Measurements from ENCODE around the gene GGA1. TPM values are rescaled to one million over a fixed set of nuclear protein-coding genes. Genes with fewer than 3 reads are reported as not detected.

The GGA1 gene
- total and polyA plus RNA-seq, 2 of the 4 experiments (the other 2 are of a cell fraction), result 17.2 to 48.5 TPM

DNA sequence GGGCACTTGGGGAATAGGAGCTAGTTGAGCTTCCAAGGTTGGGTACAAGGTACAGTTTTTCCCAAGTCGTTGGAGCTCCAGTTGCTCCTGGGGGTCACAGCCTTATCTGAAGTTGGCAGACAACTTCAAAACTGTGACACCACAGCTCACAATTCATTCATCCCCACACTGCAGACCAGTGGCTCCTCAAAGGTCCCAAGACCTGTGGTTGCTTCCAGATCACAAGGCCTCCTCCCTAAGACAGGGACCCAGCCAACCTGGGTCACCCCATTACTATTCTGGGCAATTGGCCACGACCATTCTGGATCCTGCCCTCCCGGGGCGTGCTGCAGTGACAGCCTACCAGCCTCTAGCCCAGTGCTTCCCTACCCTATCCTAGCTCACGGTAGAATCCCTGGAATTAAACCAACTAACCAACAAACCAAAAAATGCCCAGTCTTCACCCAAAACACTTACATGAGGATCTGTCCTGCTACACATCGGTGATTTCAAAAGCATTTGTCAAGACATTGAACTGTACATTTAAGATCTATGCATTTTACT lies 49.0 kb downstream of the GGA1 start (continued):
- TF ChIP-seq BHLHE40 (IDR thresholded peaks at IDR 0.05; ENCODE audit: low read depth, low read length), result no peak

DNA sequence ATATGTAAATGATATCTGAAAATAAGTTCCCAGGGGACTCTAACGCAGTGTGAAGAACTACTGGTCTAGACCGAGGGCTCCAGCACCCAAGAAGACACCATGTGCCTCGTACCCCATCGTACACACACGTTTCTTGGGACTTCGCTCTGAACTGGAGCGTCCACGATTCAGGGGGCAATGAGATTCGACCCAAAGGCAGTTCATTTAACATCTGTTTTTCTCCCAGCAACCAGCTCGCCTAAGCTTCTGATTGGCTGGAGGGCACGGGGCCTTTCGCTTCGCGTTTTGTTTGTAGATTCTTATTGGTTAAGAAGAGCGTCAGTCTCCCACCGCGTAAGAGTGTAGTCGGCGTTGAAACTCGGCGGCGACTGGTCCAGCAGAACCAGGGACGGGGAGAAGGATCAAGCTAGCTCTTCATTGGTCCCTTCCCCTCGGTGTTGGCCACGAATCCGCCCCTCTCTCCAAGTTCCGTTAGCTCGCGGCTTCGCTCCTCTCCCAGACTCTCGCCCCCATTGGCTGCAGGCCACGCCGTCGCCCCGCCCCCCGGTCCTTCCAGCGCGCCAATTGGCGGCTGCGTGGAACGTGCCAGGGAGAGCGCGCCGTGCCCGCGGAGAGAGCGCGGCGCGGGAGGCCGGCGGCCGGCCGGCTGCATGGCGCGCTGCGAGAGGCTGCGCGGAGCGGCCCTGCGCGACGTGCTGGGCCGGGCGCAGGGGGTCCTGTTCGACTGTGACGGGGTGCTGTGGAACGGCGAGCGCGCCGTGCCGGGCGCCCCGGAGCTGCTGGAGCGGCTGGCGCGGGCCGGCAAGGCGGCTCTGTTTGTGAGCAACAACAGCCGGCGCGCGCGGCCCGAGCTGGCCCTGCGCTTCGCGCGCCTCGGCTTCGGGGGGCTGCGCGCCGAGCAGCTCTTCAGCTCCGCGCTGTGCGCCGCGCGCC lies 49.8 kb downstream of the GGA1 start, which contains the start of gene PDXP:
TSS of gene PDXP (plus strand) at position 591 of the 933 bp plus-strand sequence. CDS start at position 651, 60 bp downstream.
- H4K91ac ChIP-seq (ENCODE audit: insufficient read depth, low read depth, low read length), result peak within 1 kb of the TSS; percentile 83
- no peak within 1 kb of the TSS; the same call in 1 of the 2 replicates for H2BK120ac ChIP-seq (ENCODE audit: low read depth, low read length)
- peak within 1 kb of the TSS; percentile 74 for H3K4ac ChIP-seq (ENCODE audit: low read depth, low read length)
- intact Hi-C loops (cut with micrococcal nuclease), result no loop called here
- H3K4me2 ChIP-seq (ENCODE audit: low read depth, low read length), result peak within 1 kb of the TSS; percentile 96
- H4K5ac ChIP-seq (ENCODE audit: low read depth, low read length), result peak within 1 kb of the TSS; percentile 91
- H4K20me1 ChIP-seq (ENCODE audit: insufficient read depth, low read length), result peaks cover 28% of the 10 kb centered on the region
- peaks cover 22% of the 10 kb centered on the region for H3K4me1 ChIP-seq (ENCODE audit: control insufficient read depth, insufficient read depth, low read length)
- H3K27me3 ChIP-seq (ENCODE audit: control insufficient read depth, insufficient read depth, low read length), result no peaks in the 10 kb centered on the region
- peak within 1 kb of the TSS; percentile 67; the same call in 1 of the 2 replicates for H3K56ac ChIP-seq (ENCODE audit: extremely low read depth, insufficient read depth, low read length)
- ATAC-seq (ENCODE audit: low read depth) (peak; percentile 95), DNase-seq (peak; percentile 100)
- ChIA-PET POLR2A (ENCODE audit: unreplicated experiment) (interaction anchor here (0.6 to 2.0 kb wide), 5 partner anchors 9 to 36 kb away, joined by 3 to 14 read pairs (median 6); partner anchors contain the start of gene LGALS1), CTCF (interaction anchor here (0.6 to 2.6 kb wide), 3 partner anchors 15 to 22 kb away, joined by 4 to 12 read pairs (median 4); partner anchors contain the start of gene LGALS1)
- H2AK5ac ChIP-seq (ENCODE audit: low read depth, low read length), result peak within 1 kb of the TSS; percentile 91
- peaks cover 8% of the 10 kb centered on the region for H3K36me3 ChIP-seq (ENCODE audit: control insufficient read depth, insufficient read depth, low read length)
- no TSS peak for BruUV-seq (replicated peaks)
- H4K8ac ChIP-seq (ENCODE audit: low read depth in 2 of 2, low read length in 2 of 2), result peak within 1 kb of the TSS; percentile 95 to 99
- H3K9me1 ChIP-seq (ENCODE audit: insufficient read depth, low read length), result peaks cover 11% of the 10 kb centered on the region
- peaks cover 19 to 42% of the 10 kb centered on the region in 2 experiments; a peak in 3 of 4 replicates for H3K79me1 ChIP-seq (ENCODE audit: low read depth in 1 of 2, low read length in 2 of 2)
- peak within 1 kb of the TSS; percentile 95; the same call in 2 of the 3 replicates for H2BK15ac ChIP-seq (ENCODE audit: low read depth, low read length)
- peak within 1 kb of the TSS; percentile 97 for H2AK9ac ChIP-seq (replicated peaks; ENCODE audit: low read depth, low read length, poor library complexity)
- peak within 1 kb of the TSS; percentile 55 for H3K4me3 ChIP-seq (ENCODE audit: insufficient read depth, low read depth, low read length)
- H2BK20ac ChIP-seq (ENCODE audit: low read depth, low read length), result no peak within 1 kb of the TSS
- dilution Hi-C loops (cut with HindIII; ENCODE audit: low sequenced_read_pairs, unreplicated experiment), result no loop called here
- H2AFZ ChIP-seq (replicated peaks; ENCODE audit: low read length, poor library complexity), result peak within 1 kb of the TSS; percentile 95
- peak within 1 kb of the TSS; percentile 80 for H3K14ac ChIP-seq (replicated peaks; ENCODE audit: low read depth, low read length)
- H3K9ac ChIP-seq (ENCODE audit: low read depth, low read length), result peak within 1 kb of the TSS; percentile 82
- no peaks in the 10 kb centered on the region for H3K9me3 ChIP-seq (ENCODE audit: control insufficient read depth, insufficient read depth, low read length)
- H3K27ac ChIP-seq (ENCODE audit: insufficient read depth, low read length), result peak within 1 kb of the TSS; percentile 74
- H3K18ac ChIP-seq (ENCODE audit: low read depth, low read length), result peak within 1 kb of the TSS; percentile 34; the same call in 1 of the 2 replicates
- in situ Hi-C loops (cut with MboI; ENCODE audit: low sequenced_read_pairs), result no loop called here
- 0% methylated on average over 38 of the region's 101 CpGs; no CpG with 5 or more reads in 1 of the 2 experiments for WGBS, 2 experiments (ENCODE audit: extremely low coverage in 2 of 2, insufficient read length in 1 of 2)
- H2BK5ac ChIP-seq (ENCODE audit: low read depth, low read length, poor library complexity, severe bottlenecking), result peak within 1 kb of the TSS; percentile 73
- peak within 1 kb of the TSS; percentile 93 for H3K23ac ChIP-seq (ENCODE audit: low read depth, low read length)
- TF ChIP-seq MAFK (IDR thresholded peaks at IDR 0.05; ENCODE audit: low read depth, low read length), result no peak
- peak; percentile 96 for TF ChIP-seq RFX5 (IDR thresholded peaks at IDR 0.05; ENCODE audit: low read depth, low read length)
- TF ChIP-seq, protein P1, sequence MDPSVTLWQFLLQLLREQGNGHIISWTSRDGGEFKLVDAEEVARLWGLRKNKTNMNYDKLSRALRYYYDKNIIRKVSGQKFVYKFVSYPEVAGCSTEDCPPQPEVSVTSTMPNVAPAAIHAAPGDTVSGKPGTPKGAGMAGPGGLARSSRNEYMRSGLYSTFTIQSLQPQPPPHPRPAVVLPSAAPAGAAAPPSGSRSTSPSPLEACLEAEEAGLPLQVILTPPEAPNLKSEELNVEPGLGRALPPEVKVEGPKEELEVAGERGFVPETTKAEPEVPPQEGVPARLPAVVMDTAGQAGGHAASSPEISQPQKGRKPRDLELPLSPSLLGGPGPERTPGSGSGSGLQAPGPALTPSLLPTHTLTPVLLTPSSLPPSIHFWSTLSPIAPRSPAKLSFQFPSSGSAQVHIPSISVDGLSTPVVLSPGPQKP (IDR thresholded peaks at IDR 0.05; ENCODE audit: borderline replicate concordance, low read depth, low read length), result no peak
- TF ChIP-seq, protein P2, sequence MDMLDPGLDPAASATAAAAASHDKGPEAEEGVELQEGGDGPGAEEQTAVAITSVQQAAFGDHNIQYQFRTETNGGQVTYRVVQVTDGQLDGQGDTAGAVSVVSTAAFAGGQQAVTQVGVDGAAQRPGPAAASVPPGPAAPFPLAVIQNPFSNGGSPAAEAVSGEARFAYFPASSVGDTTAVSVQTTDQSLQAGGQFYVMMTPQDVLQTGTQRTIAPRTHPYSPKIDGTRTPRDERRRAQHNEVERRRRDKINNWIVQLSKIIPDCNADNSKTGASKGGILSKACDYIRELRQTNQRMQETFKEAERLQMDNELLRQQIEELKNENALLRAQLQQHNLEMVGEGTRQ (IDR thresholded peaks at IDR 0.05; ENCODE audit: low read depth, low read length), result no peak; the same call in 1 of the 2 replicates
- TF ChIP-seq BHLHE40 (IDR thresholded peaks at IDR 0.05; ENCODE audit: low read depth, low read length), result peak; percentile 94
- peak; percentile 63; the same call in 1 of the 2 replicates for TF ChIP-seq MXI1 (IDR thresholded peaks at IDR 0.05; ENCODE audit: borderline replicate concordance, low read depth, low read length)
- peak; percentile 48; the same call in 1 of the 2 replicates for TF ChIP-seq POLR2A (IDR thresholded peaks at IDR 0.05; ENCODE audit: low read depth, low read length)
- TF ChIP-seq, protein P3, sequence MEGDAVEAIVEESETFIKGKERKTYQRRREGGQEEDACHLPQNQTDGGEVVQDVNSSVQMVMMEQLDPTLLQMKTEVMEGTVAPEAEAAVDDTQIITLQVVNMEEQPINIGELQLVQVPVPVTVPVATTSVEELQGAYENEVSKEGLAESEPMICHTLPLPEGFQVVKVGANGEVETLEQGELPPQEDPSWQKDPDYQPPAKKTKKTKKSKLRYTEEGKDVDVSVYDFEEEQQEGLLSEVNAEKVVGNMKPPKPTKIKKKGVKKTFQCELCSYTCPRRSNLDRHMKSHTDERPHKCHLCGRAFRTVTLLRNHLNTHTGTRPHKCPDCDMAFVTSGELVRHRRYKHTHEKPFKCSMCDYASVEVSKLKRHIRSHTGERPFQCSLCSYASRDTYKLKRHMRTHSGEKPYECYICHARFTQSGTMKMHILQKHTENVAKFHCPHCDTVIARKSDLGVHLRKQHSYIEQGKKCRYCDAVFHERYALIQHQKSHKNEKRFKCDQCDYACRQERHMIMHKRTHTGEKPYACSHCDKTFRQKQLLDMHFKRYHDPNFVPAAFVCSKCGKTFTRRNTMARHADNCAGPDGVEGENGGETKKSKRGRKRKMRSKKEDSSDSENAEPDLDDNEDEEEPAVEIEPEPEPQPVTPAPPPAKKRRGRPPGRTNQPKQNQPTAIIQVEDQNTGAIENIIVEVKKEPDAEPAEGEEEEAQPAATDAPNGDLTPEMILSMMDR (conservative IDR thresholded peaks at IDR 0.05; ENCODE audit: low read depth, low read length), result no peak
- peak; percentile 68 for TF ChIP-seq FOS (IDR thresholded peaks at IDR 0.05; ENCODE audit: low read depth, low read length)

Measured in IMR-90 (cell line).